Fibroblast of lung (primary cell): Measurements from ENCODE around the gene TSPAN3.

ENCODE experiments used
- EZH2 ChIP-seq: IDR thresholded peaks from 2 replicates; pipeline ENCODE4 v1.5.1; 2012; ENCODE audit warnings: low read length, control low read depth, mild to moderate bottlenecking; ENCODE audit errors: missing control alignments
- TF ChIP-seq, protein P1 (sequence below), 2 donors: IDR thresholded peaks in 1 of 2; conservative IDR thresholded peaks in 1 of 2; 1 replicate in 1 of 2; 2 replicates in 1 of 2; pipeline ENCODE4 v1.5.1; 2011 to 2012; ENCODE audit warnings: low read length in 2 of 2, control low read depth in 1 of 2, inconsistent platforms in 1 of 2, low read depth in 1 of 2, mild to moderate bottlenecking in 1 of 2

DNA sequence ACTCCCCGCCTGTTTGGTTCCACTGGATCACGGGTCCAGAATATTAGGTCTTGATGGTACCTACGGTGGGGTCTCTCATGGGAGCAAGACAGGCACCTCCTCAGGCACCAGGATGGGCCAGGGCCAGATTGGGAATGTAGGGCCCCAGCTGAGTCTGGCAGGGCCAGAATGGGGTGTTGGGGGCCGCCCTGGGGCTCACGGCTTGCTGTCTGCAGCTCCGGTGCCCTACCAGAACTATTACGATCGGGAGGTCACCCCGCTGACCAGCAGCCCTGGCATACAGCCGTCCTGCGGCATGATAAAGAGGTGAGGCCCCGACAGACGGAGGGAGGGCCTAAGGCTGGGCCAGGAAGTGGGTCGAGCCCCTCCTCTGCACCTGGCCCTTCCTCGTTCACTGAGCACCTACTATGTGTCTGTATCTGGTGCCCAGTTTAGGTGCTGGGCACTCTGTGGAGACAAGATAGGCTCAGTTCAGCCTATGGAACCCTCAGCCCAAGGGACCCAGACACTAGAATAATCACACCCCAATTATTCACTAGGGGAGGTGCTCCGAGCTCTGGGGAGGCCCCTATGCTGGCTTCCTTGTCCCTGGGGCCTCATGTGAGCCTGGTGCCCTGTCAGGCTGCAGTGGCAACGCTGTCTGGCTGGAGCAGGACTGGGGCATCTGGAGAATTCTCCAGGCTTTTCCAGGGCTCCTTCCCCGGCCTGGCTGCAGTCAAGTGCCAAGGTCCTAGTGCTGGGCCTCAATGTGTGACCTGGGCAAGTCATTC is 38.1 kb downstream of the TSPAN3 start:
- TF ChIP-seq, protein P1, sequence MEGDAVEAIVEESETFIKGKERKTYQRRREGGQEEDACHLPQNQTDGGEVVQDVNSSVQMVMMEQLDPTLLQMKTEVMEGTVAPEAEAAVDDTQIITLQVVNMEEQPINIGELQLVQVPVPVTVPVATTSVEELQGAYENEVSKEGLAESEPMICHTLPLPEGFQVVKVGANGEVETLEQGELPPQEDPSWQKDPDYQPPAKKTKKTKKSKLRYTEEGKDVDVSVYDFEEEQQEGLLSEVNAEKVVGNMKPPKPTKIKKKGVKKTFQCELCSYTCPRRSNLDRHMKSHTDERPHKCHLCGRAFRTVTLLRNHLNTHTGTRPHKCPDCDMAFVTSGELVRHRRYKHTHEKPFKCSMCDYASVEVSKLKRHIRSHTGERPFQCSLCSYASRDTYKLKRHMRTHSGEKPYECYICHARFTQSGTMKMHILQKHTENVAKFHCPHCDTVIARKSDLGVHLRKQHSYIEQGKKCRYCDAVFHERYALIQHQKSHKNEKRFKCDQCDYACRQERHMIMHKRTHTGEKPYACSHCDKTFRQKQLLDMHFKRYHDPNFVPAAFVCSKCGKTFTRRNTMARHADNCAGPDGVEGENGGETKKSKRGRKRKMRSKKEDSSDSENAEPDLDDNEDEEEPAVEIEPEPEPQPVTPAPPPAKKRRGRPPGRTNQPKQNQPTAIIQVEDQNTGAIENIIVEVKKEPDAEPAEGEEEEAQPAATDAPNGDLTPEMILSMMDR (conservative IDR thresholded peaks at IDR 0.05 in 1 of 2, IDR thresholded peaks at IDR 0.05 in 1 of 2; ENCODE audit: low read depth in 1 of 2, low read length in 2 of 2): no peak
- no peak for TF ChIP-seq EZH2
